H1 (cell line): ENCODE results near the gene ENTPD1. TPM values are rescaled to one million over a fixed set of nuclear protein-coding genes. Genes with fewer than 3 reads are reported as not detected.

ENCODE experiments used
- CREB1 ChIP-seq: IDR thresholded peaks from 2 replicates; pipeline ENCODE4 v1.6.1; 2012; ENCODE audit warnings: inconsistent platforms
- FOSL1 ChIP-seq: IDR thresholded peaks from 2 replicates; pipeline ENCODE4 v1.6.1; 2011; ENCODE audit warnings: mild to moderate bottlenecking, low read depth, low read length, moderate library complexity; ENCODE audit not compliant: insufficient read depth
- HDAC2 ChIP-seq, 2 experiments: fragments of 300-600 bp in 1 of 2; sonication (generic) in 1 of 2; IDR thresholded peaks; 2 replicates each; pipeline ENCODE4 v1.6.1; 2011 to 2012; ENCODE audit warnings: low read depth in 2 of 2, low read length in 2 of 2, mild to moderate bottlenecking in 2 of 2, moderate library complexity in 2 of 2, borderline replicate concordance in 1 of 2, inconsistent platforms in 1 of 2
- KDM1A ChIP-seq: fragments of 200-600, 300-600 bp; sonication (generic); IDR thresholded peaks from 2 replicates; pipeline ENCODE4 v1.7.1; 2016; ENCODE audit warnings: mild to moderate bottlenecking, low read length, borderline replicate concordance
- RNF2 ChIP-seq: fragments of 200-900, 300-1000 bp; sonication (generic); IDR thresholded peaks from 2 replicates; pipeline ENCODE4 v1.7.1; 2016; ENCODE audit warnings: borderline replicate concordance, low read depth, mild to moderate bottlenecking, antibody characterized with exemption, low read length; ENCODE audit not compliant: poor library complexity, severe bottlenecking; ENCODE audit errors: missing control alignments
- RXRA ChIP-seq: IDR thresholded peaks from 2 replicates; pipeline ENCODE4 v1.6.1; 2011; ENCODE audit warnings: low read depth, mild to moderate bottlenecking, low read length, moderate library complexity; ENCODE audit not compliant: insufficient read depth
- SRF ChIP-seq: IDR thresholded peaks from 2 replicates; pipeline ENCODE4 v1.6.1; 2011; ENCODE audit warnings: mild to moderate bottlenecking, low read depth, low read length, moderate library complexity
- TEAD4 ChIP-seq: IDR thresholded peaks from 2 replicates; pipeline ENCODE4 v1.6.1; 2012; ENCODE audit warnings: low read depth, low read length, inconsistent platforms, mixed read lengths
- USF2 ChIP-seq: IDR thresholded peaks from 2 replicates; pipeline ENCODE4 v1.6.1; 2011; ENCODE audit warnings: low read length, improper control_type of control experiment
- polyA plus RNA-seq, 7 experiments: library from polyadenylated mRNA; depleted of rRNA in 3 of 7; stranded (reverse) in 5 of 7; unstranded in 2 of 7; fragments of >200 nt in 5 of 7; fragments of 200-250 nt in 2 of 7; gene quantifications; 1 replicate in 5 of 7; 2 replicates in 1 of 7; 4 replicates in 1 of 7; pipeline versions ENCODE4 v1.2.1 to v1.2.3, GENCODE V29; 2011 to 2013; ENCODE audit warnings: missing spikeins in 2 of 7, mixed read lengths in 2 of 7
- total RNA-seq: library from RNA; stranded (reverse); fragmentation: NEBNext Ultra II Directional; extraction: Animal tissue kit (Norgen Biotek cat#: 25700); gene quantifications from 2 replicates; pipeline ENCODE4 v1.2.1, GENCODE V29; 2021
- TF ChIP-seq, protein P1 (sequence below): fragments of 300-600 bp; sonication (generic); IDR thresholded peaks from 2 replicates; pipeline ENCODE4 v1.7.1; 2012; ENCODE audit warnings: low read length, moderate library complexity, mild to moderate bottlenecking, inconsistent platforms; ENCODE audit not compliant: insufficient replicate concordance

ENTPD1 gene
- total and polyA plus RNA-seq, 2 of the 8 experiments (the other 6 are each of a cell fraction or from before 2014, with no cell fraction given): 2.2 to 2.5 TPM

- TF ChIP-seq, protein P1, sequence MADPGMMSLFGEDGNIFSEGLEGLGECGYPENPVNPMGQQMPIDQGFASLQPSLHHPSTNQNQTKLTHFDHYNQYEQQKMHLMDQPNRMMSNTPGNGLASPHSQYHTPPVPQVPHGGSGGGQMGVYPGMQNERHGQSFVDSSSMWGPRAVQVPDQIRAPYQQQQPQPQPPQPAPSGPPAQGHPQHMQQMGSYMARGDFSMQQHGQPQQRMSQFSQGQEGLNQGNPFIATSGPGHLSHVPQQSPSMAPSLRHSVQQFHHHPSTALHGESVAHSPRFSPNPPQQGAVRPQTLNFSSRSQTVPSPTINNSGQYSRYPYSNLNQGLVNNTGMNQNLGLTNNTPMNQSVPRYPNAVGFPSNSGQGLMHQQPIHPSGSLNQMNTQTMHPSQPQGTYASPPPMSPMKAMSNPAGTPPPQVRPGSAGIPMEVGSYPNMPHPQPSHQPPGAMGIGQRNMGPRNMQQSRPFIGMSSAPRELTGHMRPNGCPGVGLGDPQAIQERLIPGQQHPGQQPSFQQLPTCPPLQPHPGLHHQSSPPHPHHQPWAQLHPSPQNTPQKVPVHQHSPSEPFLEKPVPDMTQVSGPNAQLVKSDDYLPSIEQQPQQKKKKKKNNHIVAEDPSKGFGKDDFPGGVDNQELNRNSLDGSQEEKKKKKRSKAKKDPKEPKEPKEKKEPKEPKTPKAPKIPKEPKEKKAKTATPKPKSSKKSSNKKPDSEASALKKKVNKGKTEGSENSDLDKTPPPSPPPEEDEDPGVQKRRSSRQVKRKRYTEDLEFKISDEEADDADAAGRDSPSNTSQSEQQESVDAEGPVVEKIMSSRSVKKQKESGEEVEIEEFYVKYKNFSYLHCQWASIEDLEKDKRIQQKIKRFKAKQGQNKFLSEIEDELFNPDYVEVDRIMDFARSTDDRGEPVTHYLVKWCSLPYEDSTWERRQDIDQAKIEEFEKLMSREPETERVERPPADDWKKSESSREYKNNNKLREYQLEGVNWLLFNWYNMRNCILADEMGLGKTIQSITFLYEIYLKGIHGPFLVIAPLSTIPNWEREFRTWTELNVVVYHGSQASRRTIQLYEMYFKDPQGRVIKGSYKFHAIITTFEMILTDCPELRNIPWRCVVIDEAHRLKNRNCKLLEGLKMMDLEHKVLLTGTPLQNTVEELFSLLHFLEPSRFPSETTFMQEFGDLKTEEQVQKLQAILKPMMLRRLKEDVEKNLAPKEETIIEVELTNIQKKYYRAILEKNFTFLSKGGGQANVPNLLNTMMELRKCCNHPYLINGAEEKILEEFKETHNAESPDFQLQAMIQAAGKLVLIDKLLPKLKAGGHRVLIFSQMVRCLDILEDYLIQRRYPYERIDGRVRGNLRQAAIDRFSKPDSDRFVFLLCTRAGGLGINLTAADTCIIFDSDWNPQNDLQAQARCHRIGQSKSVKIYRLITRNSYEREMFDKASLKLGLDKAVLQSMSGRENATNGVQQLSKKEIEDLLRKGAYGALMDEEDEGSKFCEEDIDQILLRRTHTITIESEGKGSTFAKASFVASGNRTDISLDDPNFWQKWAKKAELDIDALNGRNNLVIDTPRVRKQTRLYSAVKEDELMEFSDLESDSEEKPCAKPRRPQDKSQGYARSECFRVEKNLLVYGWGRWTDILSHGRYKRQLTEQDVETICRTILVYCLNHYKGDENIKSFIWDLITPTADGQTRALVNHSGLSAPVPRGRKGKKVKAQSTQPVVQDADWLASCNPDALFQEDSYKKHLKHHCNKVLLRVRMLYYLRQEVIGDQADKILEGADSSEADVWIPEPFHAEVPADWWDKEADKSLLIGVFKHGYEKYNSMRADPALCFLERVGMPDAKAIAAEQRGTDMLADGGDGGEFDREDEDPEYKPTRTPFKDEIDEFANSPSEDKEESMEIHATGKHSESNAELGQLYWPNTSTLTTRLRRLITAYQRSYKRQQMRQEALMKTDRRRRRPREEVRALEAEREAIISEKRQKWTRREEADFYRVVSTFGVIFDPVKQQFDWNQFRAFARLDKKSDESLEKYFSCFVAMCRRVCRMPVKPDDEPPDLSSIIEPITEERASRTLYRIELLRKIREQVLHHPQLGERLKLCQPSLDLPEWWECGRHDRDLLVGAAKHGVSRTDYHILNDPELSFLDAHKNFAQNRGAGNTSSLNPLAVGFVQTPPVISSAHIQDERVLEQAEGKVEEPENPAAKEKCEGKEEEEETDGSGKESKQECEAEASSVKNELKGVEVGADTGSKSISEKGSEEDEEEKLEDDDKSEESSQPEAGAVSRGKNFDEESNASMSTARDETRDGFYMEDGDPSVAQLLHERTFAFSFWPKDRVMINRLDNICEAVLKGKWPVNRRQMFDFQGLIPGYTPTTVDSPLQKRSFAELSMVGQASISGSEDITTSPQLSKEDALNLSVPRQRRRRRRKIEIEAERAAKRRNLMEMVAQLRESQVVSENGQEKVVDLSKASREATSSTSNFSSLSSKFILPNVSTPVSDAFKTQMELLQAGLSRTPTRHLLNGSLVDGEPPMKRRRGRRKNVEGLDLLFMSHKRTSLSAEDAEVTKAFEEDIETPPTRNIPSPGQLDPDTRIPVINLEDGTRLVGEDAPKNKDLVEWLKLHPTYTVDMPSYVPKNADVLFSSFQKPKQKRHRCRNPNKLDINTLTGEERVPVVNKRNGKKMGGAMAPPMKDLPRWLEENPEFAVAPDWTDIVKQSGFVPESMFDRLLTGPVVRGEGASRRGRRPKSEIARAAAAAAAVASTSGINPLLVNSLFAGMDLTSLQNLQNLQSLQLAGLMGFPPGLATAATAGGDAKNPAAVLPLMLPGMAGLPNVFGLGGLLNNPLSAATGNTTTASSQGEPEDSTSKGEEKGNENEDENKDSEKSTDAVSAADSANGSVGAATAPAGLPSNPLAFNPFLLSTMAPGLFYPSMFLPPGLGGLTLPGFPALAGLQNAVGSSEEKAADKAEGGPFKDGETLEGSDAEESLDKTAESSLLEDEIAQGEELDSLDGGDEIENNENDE: no peak
- TF ChIP-seq RXRA: no peak
- no peak for TF ChIP-seq USF2
- no peak for TF ChIP-seq HDAC2 (IDR thresholded peaks at IDR 0.05; ENCODE audit: borderline replicate concordance in 1 of 2, low read depth in 2 of 2, low read length in 2 of 2)
- no peak for TF ChIP-seq FOSL1
- no peak for TF ChIP-seq KDM1A
- TF ChIP-seq SRF: no peak
- TF ChIP-seq CREB1: no peak
- no peak for TF ChIP-seq TEAD4
- no peak for TF ChIP-seq RNF2
Observed at GRCh38 chr10:95818668-95819067, 62.7 kb downstream of the ENTPD1 start (continued).
